ENCODE results near the gene TENT4A.

The TENT4A gene

GRCh38 chr5:6750951-6751685, 37.9 kb downstream of the TENT4A start:
- no peak overlapping the region for H3K27ac ChIP-seq
- TF ChIP-seq CTCF (conservative IDR thresholded peaks at IDR 0.05) (no peak), ZFX (IDR thresholded peaks at IDR 0.05) (no peak)

- no peak overlapping the region for H3K27ac ChIP-seq
- TF ChIP-seq ZFX (IDR thresholded peaks at IDR 0.05) (no peak), CTCF (conservative IDR thresholded peaks at IDR 0.05) (no peak)
These were observed 39.0 kb downstream of the TENT4A start for GRCh38 chr5:6752236-6752635.

- TF ChIP-seq ZFX (IDR thresholded peaks at IDR 0.05) (no peak), CTCF (conservative IDR thresholded peaks at IDR 0.05) (no peak)
- H3K27ac ChIP-seq, result no peak overlapping the region
These were observed 39.5 kb downstream of the TENT4A start for GRCh38 chr5:6752782-6753181.

GRCh38 chr5:6753851-6754250, 40.6 kb downstream of the TENT4A start:
- H3K27ac ChIP-seq, result no peak overlapping the region
- TF ChIP-seq ZFX (IDR thresholded peaks at IDR 0.05) (no peak), CTCF (conservative IDR thresholded peaks at IDR 0.05) (no peak)

- no peak overlapping the region for H3K27ac ChIP-seq
- no peak for TF ChIP-seq ZFX (IDR thresholded peaks at IDR 0.05)
- no peak for TF ChIP-seq CTCF (conservative IDR thresholded peaks at IDR 0.05)
These were observed 41.5 kb downstream of the TENT4A start for GRCh38 chr5:6754766-6755165.

GRCh38 chr5:6755519-6755918, 42.3 kb downstream of the TENT4A start:
- TF ChIP-seq CTCF (conservative IDR thresholded peaks at IDR 0.05) (no peak), ZFX (IDR thresholded peaks at IDR 0.05) (no peak)
- H3K27ac ChIP-seq, result no peak overlapping the region

- no peak for TF ChIP-seq CTCF (conservative IDR thresholded peaks at IDR 0.05)
- TF ChIP-seq ZFX (IDR thresholded peaks at IDR 0.05), result no peak
- H3K27ac ChIP-seq, result no peak overlapping the region
These were observed 42.7 kb downstream of the TENT4A start for GRCh38 chr5:6755941-6756340.

Data from C4-2B (cell line).